ENCODE measurements around the gene SEZ6.
A peak's percentile ranks its signal among the peaks of the same experiment; 100 is the strongest.

SEZ6 gene

DNA sequence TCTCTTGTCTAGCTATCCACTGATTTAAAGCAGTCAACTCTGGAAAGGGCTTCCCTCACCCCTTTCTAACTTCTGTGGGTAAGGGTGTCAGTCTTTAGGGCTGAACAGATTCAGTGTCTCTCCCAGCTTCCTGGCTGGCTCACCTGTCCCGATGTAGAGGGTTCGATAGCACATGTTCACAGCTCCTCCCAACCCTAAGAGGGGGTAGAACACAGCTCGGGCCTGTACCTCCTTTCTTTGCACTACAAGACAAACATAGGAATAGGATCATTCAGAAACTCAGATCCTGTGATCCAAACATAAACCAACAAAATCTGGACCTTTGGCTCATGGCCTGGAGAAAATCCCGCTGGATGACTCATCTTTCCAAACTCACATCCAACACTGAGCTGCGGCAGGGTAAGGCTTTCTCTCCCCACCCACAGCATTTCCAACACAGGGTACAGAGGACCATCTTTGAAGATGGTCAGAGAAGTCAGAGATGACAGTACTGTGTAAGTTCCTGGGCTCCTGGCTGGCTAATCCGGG lies 97.1 kb downstream of the SEZ6 start:
- Mint-ChIP-seq H3K4me1 (no peaks in the 10 kb centered on the region), H3K36me3 (peaks cover 8% of the 10 kb centered on the region), H3K9me3 (no peaks in the 10 kb centered on the region), H3K27ac (no peak overlapping the region), H3K27me3 (no peaks in the 10 kb centered on the region), H3K4me3 (no peak overlapping the region)

DNA sequence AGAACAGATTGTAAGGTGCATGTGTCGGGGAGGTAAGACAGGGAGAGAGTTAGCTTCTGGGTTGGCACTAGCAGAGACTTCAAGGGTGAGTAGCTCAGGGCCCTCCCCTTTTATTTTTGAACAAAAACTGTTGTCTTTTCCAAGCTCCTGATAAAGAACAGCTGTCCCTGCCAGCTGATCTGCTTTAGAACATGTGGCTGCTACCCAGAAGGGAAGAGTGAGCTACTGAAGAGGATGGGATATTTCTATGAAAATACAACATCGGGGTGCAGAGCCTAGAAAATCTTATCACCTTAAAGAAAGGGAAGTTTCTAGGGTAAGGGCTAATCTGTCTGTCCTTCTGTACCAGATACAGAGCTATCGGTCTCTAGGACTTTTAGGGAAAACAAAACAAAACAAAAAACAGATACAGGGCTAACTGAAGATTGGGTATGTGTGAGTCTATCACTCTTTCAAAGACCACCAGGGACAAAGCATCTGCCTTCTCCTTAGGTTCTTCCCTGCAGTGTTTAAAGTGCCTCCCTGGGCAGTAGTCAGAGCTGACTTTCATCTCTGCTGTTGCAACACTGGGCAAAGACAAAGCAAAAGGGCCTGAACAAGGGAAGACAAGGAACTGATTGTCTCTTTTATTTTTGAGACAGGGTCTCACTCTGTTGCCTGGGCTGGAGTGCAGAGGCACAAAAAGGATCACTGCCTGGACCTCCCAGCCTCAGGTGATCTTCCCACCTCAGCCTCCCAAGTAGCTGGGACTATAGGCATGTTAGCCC lies 97.9 kb downstream of the SEZ6 start:
- Mint-ChIP-seq H3K4me3 (no peak overlapping the region), H3K36me3 (peaks cover 8% of the 10 kb centered on the region), H3K27me3 (no peaks in the 10 kb centered on the region), H3K4me1 (peaks cover 5% of the 10 kb centered on the region), H3K27ac (peak overlapping the region; percentile 30), H3K9me3 (no peaks in the 10 kb centered on the region)

DNA sequence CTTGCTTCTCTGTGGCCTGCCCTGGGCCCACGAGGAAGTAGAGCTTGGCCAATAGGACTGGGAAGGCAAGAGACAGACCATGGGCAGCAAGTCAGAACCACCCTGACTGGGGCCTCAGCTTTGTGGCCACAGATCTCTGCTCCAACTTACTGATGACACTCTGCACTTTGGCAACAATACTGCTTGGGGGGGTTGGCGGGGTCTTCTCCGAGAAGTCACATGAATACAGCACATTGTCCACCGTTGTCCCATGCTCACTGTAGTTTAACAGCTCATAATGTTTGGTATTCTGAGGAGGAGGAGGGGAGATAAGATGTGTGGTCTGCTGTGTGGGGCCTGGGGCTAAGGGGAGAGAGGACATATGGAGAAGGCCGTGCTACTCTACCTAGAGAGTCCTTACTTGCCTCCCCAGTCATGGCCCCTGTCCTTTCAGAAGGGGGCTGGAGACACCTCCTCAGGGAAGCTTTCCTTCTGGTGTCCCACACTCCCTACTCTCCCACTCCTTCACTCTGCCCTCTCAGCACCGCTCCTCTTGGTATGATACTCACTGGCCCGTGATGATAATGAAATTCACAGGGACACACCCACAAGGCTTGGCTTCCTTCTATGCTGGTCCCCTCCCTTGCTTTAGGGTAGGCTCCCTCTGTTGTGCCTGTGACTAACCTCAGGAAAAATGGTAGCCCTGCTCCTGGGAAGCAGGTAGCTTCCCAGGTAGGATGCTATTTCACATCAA lies 99.0 kb downstream of the SEZ6 start:
- H3K4me3 Mint-ChIP-seq, result no peak overlapping the region
- H3K9me3 Mint-ChIP-seq, result no peaks in the 10 kb centered on the region
- H3K36me3 Mint-ChIP-seq, result peaks cover 6% of the 10 kb centered on the region

DNA sequence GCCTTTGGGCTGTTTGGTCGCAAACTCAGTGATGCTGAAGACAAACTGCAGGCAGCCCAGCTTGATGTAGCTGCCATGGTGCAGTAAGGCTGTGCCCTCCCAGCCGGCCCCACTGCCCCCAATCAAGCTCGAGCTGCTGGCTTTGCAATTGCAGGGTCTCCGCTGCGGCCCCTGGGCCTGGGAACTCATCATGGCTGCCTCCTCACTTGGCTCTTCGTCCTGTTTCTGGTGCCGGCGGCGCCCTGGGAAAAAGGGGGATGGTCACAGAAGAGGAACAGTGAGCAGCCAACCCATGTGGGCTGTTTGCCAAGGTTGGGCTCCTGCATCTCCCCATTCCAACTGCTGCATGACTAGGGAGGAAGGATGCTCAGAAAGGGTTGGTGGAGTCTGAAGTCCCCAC lies 99.6 kb downstream of the SEZ6 start:
- H3K9me3 Mint-ChIP-seq, result no peaks in the 10 kb centered on the region
- peaks cover 15% of the 10 kb centered on the region for H3K4me1 Mint-ChIP-seq
- peaks cover 6% of the 10 kb centered on the region for H3K36me3 Mint-ChIP-seq
- no peaks in the 10 kb centered on the region for H3K27me3 Mint-ChIP-seq
- H3K27ac Mint-ChIP-seq, result no peak overlapping the region
- H3K4me3 Mint-ChIP-seq, result no peak overlapping the region

More for the DNA sequence above, 99.0 kb downstream of the SEZ6 start:
- peak overlapping the region; percentile 52 for H3K27ac Mint-ChIP-seq
- H3K27me3 Mint-ChIP-seq, result no peaks in the 10 kb centered on the region
- peaks cover 10% of the 10 kb centered on the region for H3K4me1 Mint-ChIP-seq

Data from activated naive CD4-positive, alpha-beta T cell treated with anti-CD3 and anti-CD28 coated beads, Interleukin-2, amount 50 U/mL, for 24 hours (primary cell).